Mammary epithelial cell (primary cell): ENCODE measurements around the gene USP16.

Experiments used
- EZH2 ChIP-seq: IDR thresholded peaks from 2 replicates; pipeline ENCODE4 v1.6.1; 2012; ENCODE audit warnings: low read length, inconsistent platforms, borderline replicate concordance
- TF ChIP-seq, protein P1 (sequence below), 2 donors: IDR thresholded peaks in 1 of 2; conservative IDR thresholded peaks in 1 of 2; 2 replicates each; pipeline ENCODE4 v1.5.1; 2011 to 2012; ENCODE audit warnings: inconsistent platforms in 2 of 2, low read length in 2 of 2, mild to moderate bottlenecking in 2 of 2, control low read depth in 1 of 2, low read depth in 1 of 2; ENCODE audit not compliant: insufficient read depth in 1 of 2; ENCODE audit errors: extremely low read depth in 1 of 2

DNA sequence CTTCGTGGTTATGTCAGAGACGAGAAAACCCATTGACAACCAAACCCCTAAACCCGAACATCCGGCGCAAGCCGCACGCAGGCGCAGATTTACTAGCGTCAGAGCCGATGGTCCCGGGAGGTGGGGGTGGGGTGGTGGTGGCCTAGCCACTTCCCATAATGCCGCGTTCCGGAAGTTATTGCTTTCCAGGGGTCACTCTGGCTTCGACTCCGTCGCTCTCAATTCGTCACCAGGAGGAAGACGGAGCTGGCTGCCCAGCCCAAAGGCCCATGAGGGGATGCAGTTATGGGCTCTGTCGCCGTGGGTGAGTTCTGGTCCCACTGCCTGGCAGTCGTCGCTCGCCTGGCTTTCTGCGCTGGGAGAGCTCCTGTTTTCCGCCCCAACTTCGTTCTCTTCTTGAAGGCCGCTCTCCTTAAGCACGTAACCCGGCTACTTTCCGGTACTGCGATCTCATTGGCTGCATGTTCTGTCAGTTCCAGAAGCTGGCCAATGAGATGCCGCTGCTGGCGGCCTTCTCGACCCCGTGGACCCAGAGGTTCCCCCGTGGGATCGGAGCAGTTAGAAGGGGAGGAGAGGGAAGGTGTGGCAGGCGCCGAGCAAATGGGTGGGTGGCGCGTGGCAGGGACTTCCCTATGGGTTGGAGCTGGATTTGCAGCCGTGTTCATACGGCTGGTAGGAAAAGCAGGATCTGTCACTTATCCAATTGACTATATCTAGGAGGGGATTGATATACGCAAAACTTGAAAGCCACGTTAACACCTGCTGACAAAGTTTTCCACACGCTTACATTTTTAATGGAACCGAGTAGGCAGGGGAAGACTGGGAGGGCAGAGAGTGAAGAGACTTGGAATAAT lies at the start of gene USP16:
- TF ChIP-seq, protein P1, sequence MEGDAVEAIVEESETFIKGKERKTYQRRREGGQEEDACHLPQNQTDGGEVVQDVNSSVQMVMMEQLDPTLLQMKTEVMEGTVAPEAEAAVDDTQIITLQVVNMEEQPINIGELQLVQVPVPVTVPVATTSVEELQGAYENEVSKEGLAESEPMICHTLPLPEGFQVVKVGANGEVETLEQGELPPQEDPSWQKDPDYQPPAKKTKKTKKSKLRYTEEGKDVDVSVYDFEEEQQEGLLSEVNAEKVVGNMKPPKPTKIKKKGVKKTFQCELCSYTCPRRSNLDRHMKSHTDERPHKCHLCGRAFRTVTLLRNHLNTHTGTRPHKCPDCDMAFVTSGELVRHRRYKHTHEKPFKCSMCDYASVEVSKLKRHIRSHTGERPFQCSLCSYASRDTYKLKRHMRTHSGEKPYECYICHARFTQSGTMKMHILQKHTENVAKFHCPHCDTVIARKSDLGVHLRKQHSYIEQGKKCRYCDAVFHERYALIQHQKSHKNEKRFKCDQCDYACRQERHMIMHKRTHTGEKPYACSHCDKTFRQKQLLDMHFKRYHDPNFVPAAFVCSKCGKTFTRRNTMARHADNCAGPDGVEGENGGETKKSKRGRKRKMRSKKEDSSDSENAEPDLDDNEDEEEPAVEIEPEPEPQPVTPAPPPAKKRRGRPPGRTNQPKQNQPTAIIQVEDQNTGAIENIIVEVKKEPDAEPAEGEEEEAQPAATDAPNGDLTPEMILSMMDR (conservative IDR thresholded peaks at IDR 0.05 in 1 of 2, IDR thresholded peaks at IDR 0.05 in 1 of 2; ENCODE audit: extremely low read depth in 1 of 2, insufficient read depth in 1 of 2, low read depth in 1 of 2, low read length in 2 of 2) = no peak
- TF ChIP-seq EZH2 = no peak
